GM12892 (cell line): ENCODE data around the gene VAV3.

Experiments used
- POLR2A ChIP-seq: IDR thresholded peaks from 2 replicates; pipeline ENCODE4 v1.6.1; 2011; ENCODE audit warnings: low read depth, low read length, control low read depth
- POLR2AphosphoS5 ChIP-seq: IDR thresholded peaks from 2 replicates; pipeline ENCODE4 v1.6.1; 2011; ENCODE audit warnings: low read depth, low read length, control low read depth

GRCh38 chr1:107551456-107551855, 413.5 kb downstream of the VAV3 start:
- TF ChIP-seq POLR2A (no peak), POLR2AphosphoS5 (no peak)
